GM18526 (cell line): ENCODE data around the gene SNAPIN.
A peak's percentile ranks its signal among the peaks of the same experiment; 100 is the strongest.

Experiments used
- POLR2A ChIP-seq: IDR thresholded peaks from 3 replicates; pipeline ENCODE4 v1.6.1; 2011; ENCODE audit not compliant: insufficient read length; ENCODE audit errors: extremely low read depth

SNAPIN gene

GRCh38 chr1:153633754-153634665 is 24.5 kb upstream of the SNAPIN start, which contains the start of gene CHTOP:
TSS of gene CHTOP (plus strand) at chr1:153634066. CDS start at chr1:153636589, 2,523 bp downstream.
- TF ChIP-seq POLR2A, result peak; percentile 94

- TF ChIP-seq POLR2A, result no peak
These were observed 22.6 kb upstream of the SNAPIN start for GRCh38 chr1:153635872-153636271.

GRCh38 chr1:153636312-153636711 is 22.2 kb upstream of the SNAPIN start:
- TF ChIP-seq POLR2A, result no peak

GRCh38 chr1:153638261-153638660 is 20.2 kb upstream of the SNAPIN start:
- no peak for TF ChIP-seq POLR2A

GRCh38 chr1:153639280-153639679 is 19.2 kb upstream of the SNAPIN start:
- TF ChIP-seq POLR2A, result no peak

- no peak for TF ChIP-seq POLR2A
These were observed 17.6 kb upstream of the SNAPIN start for GRCh38 chr1:153640861-153641260.

GRCh38 chr1:153642161-153642560 is 16.3 kb upstream of the SNAPIN start:
- TF ChIP-seq POLR2A, result no peak

- no peak for TF ChIP-seq POLR2A
These were observed 15.4 kb upstream of the SNAPIN start for GRCh38 chr1:153643100-153643499.

GRCh38 chr1:153643816-153644215 is 14.7 kb upstream of the SNAPIN start:
- no peak for TF ChIP-seq POLR2A

GRCh38 chr1:153646672-153647345 is 11.7 kb upstream of the SNAPIN start:
- TF ChIP-seq POLR2A, result no peak

- no peak for TF ChIP-seq POLR2A
These were observed 11.2 kb upstream of the SNAPIN start for GRCh38 chr1:153647346-153647714.

GRCh38 chr1:153648000-153648643 is 10.4 kb upstream of the SNAPIN start:
- no peak for TF ChIP-seq POLR2A

- no peak for TF ChIP-seq POLR2A
These were observed 9.2 kb upstream of the SNAPIN start for GRCh38 chr1:153649137-153649862.

GRCh38 chr1:153649863-153650235 is 8.7 kb upstream of the SNAPIN start:
- TF ChIP-seq POLR2A, result no peak

GRCh38 chr1:153651771-153652170 is 6.7 kb upstream of the SNAPIN start:
- no peak for TF ChIP-seq POLR2A
